IPS DF 19.7 (cell line): Measurements from ENCODE around the gene LRIF1.
A peak's percentile ranks its signal among the peaks of the same experiment; 100 is the strongest.
"Not testable (repeated sequence)": the region's sequence is repeated elsewhere in the genome, so short reads cannot be mapped to it uniquely, and the experiment has no call there.

Experiments used
- DNase-seq: peaks from one replicate; pipeline ENCODE4 v3.0.0-alpha.2; 2013; ENCODE audit warnings: low read depth, low spot score

LRIF1 gene

DNA sequence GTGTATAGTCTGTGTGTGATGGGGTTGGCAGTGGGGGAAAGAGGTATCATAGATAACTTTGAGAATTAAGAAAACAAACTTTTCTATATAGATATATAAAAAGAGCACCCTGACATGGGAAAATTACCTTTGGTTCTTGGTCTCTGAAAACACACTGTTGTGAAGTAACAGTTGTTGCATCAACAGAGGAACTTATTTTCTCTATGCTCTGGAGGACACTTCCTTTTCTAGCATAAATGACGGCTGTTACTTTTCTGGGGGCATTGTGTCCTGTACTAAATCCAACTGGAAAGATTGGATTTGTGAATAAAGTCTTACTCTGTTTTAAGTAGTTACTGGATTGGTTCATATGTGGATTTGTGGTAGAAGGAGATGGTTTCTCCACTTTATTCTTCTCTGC lies 12.6 kb downstream of the LRIF1 start:
- no peak for DNase-seq

DNA sequence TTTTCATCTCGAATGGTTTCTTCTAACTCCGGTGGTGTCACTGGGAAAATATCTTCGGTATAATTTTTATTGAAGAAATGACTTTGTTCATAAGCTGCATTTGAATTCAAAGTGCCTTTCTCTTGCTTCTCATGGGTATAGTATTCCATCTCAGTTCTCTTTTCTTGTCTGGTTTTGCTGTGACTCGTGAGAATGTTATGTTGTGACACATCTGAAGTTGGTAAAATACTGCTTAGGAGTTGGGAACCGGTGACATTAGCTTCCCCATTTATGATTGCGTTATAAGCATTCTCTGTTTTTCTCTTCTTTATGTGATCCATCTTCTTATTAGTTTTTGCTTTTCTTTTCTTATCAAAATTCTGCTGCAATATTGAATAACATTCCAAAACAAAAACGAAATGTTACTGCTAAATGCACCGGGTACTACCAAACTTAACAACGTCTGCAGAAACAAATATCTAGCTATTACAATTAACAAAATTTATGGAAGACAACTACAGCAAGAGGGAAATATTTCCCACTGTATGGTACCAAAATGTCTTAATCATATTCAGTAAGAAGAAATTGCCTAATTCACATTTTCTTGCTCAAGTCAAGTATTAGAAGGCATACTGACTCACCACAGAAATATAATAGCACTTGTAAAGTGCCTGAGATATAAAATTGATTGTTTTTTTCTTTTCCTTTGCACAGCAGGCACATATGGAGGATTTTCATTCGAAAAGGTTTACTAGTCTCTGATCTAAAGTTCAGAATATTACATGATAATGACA lies 15.5 kb downstream of the LRIF1 start:
- DNase-seq, result no peak

DNA sequence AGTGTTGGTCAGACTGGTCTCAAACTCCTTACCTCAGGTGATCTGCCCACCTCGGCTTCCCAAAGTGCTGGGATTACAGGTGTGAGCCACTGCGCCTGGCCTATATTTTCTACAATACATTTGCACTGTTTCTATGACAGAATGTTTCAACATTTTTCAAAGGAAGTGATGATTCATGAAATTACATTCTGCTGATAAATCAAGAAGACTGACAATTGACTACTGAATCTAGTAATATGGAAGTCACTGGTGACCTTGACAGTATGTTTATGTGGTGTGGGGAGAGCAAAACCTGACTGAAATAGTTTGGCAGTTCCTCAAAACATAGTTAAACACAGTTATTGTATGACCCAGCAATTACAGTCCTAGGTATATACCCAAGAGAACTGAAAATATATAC lies 18.1 kb downstream of the LRIF1 start:
- no peak for DNase-seq

DNA sequence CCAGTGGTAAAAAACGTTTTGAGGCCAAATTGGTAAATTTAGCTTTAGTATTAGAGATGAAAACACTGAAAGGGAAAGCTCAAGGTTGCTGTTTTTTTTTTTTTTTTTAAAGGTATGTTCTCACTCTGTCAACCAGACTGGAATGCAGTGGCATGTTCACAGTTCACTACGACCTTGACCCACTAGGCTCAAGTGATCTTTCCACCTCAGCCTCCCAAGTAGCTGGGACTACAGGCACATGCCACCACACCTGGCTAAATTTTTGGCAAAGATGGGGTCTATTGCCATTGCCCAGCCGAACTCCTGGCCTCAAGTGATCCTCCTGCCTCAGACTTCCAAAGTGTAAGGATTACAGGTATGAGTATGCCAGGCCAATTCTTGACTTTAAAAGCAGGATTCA lies 18.9 kb downstream of the LRIF1 start:
- DNase-seq, result no peak

DNA sequence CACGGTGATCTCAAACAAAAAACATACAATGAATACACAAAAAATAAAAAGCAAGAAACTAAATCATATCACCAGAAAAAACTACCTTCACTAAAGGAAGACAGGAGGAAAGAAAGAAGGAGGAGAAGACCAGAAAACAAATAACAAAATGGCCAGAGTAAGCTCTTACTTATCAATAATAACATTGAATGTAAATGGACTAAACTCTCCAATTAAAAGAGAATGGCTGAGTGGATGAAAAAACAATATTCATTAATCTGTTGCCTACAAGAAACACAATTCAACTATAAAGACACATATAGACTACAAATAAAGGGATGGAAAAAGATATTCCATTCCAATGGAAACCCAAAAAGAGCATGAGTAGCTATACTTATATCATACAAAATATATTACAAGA lies 27.2 kb downstream of the LRIF1 start:
- DNase-seq, result no peak

DNA sequence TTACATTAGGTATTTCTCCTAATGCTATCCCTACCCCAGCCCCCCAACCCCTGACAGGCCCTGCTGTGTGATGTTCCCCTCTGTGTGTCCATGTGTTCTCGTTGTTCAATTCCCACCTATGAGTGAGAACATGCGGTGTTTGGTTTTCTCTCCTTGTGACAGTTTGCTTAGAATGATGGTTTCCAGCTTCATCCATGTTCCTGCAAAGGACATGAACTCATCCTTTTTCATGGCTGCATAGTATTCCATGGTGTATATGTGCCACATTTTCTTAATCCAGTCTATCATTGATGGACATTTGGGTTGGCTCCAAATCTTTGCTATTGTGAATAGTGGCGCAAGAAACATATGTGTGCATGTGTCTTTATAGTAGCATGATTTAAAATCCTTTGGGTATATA lies 32.6 kb downstream of the LRIF1 start:
- DNase-seq, result not testable (repeated sequence)

DNA sequence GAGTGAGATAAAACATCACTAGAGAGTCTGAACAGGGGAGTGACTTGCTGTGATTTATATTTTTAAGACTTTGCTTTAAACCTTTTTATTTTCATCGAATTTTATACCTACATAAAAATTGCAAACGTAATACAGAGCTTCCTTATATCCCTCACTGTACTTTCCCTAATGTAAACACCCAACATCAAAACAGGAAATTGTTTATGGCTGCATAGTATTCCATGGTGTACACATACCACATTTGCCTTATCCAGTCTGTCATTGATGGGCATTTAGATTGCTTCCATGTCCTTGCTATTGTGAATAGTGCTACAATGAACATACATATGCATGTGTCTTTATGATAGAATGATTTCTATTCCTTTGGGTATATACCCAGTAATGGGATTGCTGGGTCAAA lies 34.8 kb downstream of the LRIF1 start:
- DNase-seq, result no peak

DNA sequence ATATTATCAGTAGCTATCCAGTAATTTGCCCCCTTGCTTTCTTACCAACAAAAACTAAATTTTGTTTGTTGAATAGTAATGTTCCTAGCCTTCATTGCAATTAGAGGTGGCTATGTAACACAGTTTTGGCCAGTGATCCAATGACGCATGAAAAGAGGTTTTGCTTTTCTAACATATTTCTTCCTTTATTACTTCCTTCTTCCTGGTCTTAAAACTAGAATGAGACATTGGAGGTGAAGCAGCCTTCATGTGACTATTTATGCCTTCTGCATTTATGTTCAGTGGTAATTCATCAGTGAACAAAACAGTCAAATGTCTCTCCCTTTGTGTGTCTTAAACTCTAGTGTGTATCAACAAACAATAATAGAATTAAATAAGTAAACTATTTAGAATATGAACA lies 35.5 kb downstream of the LRIF1 start:
- no peak for DNase-seq

DNA sequence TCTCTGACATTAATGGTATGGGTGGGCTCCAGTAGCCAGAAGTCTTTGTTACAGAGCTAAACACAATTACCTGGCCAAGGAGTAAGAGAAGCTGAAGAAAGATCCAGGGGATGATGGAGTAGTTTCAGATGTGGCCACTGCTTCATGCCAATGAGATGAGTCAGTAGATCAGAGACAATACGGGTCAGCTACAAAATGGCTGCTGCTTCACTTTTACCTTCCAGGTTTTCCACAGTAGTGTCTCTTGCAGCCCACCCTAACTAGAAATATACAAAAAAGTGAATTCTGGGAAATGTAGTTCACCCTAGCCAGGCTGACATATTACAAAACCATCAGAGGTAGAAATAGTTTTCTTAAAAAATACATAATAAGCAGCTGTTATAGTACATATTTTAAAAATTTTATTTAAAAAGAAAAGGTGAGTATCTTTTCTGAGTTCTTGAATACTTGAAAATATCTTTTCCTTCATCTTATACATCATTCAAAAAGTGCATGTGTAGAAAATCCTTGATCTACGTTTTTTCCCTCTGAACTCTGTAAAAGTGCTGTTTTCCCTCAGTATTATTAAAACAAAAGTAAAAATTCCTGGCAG lies 36.1 kb downstream of the LRIF1 start:
- DNase-seq, result peak; percentile 63

DNA sequence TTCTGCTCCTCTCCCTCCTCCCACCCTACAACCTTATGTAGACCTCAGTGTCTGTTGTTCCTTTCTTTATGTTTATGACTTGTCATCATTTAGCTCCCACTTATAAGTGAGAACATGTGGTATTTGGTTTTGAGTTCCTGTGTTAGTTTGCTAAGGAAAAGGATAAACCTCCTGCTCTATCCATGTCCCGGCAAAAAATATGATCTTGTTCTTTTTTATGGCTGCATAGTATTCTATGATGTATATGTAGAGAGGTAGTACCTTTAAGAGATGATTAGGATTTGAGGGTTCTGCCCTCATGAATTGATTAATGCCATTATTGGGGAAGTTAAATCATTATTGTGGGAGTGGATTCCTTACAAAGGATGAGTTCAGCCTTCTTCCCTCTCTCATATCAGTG lies 41.8 kb downstream of the LRIF1 start:
- DNase-seq, result no peak

DNA sequence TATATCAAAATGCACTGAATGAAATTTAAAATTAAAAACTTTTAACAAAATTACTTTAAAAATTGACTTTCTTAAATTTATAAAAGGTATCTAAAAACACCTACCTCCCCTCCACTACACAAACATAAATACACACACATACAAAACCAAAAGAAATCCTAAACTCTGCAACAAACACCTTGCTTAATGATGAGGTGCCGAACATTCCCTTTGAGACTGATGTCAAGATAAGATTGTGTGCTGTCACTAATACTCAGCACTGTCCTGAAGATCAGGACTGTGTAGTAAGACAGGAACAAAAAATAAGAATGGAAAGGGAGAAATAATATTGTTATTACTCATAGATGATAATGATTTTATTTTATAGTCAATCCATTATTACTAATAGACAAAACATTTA lies 45.7 kb downstream of the LRIF1 start:
- no peak for DNase-seq

DNA sequence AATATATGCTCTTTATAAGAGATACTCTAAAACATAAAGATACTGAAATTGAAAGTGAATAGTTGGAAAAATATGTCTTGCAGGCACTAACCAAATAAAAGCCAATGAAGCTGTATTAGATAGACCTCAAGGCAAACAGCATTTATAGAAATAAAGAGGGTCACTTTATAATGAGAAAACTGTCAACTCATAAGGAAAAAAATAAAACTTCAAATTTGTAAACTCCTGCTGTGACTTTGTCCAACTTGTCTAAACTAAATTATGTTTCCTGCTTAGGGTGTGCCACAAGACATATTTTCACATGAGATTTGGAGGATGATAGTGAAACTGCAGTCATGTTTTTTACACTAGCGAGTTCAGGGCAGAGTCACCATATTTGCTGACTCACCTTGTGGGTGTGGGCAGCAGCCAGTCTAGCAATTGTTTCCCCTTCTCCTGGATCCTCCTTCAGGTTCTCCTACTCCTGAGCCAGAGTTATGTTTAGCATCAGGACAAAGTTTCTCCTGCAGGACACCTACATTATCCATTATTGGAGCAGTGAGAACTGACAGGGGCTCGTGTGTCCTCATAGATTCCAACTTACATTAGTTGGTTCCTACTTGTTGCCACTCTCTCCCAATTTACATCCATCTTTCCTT lies 46.9 kb downstream of the LRIF1 start:
- no peak for DNase-seq

DNA sequence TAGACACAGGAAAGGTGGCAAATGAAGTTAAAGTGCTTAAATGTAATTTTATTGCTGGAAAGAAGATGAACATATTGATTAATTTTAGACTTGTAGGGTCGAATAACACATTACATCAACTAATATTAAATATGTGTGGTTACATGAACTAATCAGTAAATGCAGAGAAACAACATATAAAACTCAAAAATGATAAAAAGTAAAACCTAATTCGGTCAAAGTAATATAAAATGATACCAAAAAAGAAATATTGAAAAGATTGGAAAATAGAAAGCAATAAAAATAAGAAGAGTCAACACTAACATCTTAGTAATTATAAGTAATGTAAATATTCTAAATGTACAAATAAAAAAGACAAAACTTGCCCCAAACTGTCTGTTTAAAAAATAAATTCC lies 47.5 kb downstream of the LRIF1 start:
- no peak for DNase-seq

DNA sequence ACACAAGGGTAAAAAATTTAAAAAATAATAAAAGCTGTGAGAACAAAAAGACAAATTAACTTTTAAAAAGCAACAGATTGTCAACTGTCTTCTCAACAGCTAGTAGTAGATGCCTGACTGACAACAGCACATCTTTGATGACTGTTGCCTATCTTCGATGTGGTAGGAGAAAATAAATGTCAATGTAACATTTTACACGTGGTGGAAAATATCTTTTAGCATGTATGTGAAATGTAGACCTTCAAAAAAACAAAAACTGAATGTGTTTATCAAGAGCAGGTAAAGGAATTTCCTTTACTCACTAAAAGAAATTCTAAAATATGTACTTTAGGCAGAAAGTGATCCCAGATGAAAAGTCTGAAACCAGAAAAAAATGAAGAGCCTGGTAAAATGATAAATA lies 47.9 kb downstream of the LRIF1 start:
- DNase-seq, result no peak

DNA sequence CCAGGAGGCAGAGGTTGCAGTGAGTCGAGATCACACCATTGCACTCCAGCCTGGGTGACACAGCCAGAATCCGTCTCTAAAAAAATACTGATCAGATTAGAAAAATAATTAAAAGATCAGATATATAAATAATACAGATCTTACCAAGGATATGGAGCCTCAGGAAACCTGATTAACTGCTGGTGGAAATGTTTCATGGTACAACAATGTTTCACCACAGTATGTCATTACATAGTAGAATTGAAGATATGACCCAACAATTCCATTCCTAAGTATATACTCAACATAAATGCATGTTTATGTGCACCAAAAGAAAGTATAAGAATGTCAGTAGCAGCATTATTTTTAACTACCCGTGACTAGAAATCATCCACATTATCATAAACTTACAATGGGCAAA lies 49.0 kb downstream of the LRIF1 start:
- no peak for DNase-seq

DNA sequence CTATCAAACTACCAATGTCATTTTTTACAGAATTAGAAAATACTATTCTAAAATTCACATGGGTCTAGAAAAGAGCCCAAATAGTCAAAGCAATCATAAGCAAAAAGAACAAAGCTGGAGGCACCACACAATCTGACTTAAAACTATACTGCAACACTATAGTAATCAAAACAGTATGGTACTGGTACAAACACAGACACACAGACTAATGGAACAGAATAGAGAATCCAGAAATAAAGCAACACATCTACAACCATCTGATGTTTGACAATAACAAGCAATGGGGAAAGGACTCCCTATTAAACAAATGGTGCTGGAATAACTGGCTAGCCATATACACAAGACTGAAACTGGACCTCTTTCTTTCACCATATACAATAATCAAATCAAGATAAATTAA lies 50.9 kb downstream of the LRIF1 start:
- no peak for DNase-seq

DNA sequence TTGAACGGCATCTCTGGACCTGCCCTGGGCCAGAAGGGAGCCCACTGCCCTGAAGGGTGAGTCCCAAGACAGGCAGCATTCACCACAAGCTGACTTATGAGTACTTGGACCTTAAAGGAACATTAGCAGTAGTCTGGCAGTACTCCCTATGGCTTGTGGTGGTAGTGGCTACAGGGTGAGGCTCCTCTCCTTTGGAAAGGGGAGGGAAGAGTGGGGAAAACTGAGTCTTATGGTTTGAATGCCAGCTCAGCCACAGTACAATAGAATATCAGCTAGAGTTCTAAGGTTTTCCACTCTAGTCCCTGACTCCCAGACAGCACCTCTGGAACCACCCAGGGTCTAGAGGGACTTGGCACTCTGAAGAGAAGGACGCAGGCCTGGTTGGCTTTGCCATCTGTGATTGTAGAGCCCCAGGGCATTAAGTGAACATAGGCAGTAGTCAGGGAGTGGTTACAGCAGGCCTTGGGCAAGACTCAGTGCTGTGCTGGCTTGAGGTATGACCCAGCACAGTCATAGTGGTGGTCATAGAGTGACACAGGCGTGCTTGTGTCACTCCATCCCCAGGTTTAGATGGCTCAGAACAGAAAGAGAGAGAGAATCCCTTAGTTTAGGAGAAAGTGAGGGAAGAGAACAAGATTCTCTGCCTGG lies 59.7 kb downstream of the LRIF1 start:
- no peak for DNase-seq

DNA sequence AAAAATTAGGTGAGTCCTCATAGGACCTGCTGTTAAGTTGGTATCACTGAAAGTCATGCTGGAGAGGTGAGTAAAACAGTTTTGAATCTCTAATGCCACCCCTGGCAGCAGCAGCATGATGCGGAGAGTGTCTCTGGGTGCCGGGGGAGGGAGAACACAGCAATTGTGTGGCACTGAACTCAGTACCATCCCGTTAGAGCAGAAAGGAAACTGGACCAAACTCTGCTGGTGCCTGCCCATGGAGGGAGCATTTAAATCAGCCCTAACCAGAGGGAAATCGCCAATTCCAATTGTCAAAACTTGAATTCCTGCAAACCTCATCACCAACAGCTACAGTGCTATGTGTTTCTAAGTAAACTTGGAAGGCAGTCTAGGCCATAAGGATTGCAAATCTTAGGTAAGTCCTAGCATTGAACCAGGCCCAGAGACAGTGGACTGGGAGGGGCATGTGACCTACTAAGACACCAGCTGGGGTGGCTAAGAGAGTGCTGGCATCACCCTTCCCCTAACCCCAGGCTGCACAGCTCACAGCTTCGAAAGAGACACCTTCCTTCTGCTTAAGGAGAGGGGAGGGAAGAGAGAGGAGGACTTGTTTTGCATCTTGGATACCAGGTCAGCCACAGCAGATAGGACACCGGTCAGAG lies 60.8 kb downstream of the LRIF1 start:
- no peak for DNase-seq

DNA sequence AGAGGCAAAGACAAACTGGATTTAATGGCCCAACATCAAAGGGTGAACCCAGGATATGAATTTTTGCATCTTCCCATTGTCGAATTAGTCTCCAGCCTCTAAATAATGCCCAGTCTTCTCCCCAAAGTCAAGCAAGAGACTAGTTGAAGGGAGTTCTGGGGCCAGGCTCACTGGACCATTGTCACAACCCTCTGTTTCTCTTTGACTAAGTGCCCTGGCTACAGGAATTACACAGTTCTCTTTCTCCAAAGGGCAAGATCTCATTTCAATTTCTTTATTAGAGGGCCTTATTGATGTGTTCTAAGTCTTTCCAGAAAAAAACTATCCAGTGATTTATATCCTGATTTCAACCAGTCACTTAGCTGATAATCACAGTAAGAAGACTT lies 64.3 kb downstream of the LRIF1 start:
- no peak for DNase-seq

DNA sequence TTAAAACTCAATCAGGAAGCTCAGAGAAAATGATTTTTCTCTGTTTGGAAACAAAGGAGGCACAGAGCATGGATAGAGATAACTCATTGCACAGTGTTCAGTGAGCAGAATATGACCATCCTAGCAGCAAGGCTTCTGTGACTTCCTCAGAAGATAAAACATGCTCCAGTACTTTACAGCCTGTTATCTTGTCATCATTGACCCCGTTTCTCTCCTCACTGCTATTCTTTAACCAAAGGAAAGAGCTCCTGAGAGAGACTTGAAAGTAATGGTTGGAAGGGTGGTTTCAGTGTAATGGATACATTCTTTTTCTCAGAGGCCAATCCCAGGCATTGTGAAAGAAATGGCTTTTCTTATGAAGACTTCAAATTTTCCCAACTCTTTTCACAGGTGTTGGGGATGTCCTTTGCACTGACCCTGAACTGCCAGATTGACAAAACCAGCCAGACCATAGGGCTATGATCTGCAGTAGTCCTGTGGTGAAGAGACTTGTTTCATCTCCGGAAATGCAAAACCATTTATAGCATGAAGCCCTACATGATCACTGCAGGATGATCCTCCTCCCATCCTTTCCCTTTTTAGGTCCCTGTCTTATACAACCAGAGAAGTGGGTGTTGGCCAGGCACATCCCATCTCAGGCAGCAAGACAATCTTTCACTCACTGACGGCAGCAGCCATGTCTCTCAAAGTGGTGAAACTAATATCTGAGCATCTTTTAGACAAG lies 64.8 kb downstream of the LRIF1 start:
- no peak for DNase-seq

DNA sequence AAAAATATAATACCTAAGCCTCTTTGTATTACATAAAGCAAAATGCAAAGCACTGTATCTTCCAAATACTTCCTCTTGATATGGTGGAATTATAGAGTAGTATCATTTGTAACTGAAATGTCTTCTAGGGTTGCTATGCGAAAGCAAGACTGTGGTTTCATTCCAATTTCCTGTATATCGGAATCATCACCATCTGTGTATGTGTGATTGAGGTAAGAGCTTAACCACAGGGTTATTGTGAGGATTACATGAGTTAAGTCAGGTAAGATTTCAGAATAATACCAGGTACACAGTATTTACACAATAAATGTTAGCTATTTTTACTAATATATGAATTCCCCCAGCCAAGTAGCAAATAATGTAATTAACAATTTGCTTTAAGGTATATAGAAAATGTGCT lies 66.0 kb downstream of the LRIF1 start:
- no peak for DNase-seq
